ENCODE measurements around the gene TAAR8.
"Not testable (repeated sequence)": the region's sequence is repeated elsewhere in the genome, so short reads cannot be mapped to it uniquely, and the experiment has no call there.

Gene TAAR8

DNA sequence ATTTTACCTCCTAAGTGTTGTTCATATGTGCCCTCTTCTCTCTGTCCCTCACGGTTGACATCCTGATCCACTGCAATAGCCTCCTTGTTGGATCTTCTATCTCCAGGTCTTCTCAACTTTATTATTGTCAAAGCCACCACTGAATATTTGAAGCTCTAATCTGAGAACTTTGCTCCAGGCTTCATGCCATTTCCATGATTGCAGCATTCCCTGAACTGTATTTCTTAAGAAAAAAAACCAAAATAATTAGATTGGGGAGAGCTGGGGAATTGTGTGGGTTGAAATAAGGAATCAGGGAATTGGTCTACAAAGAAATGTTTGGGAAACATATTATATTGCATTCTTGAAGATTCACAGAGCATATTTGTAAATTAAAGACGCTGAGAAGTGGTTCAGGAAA lies 37.1 kb upstream of the TAAR8 start:
- no peaks in the 10 kb centered on the region for H3K9me3 ChIP-seq (ENCODE audit: control insufficient read depth in 1 of 2, low read length in 2 of 2)
- no peaks in the 10 kb centered on the region for H3K27me3 ChIP-seq (ENCODE audit: low read depth, low read length)
- H3K4me1 ChIP-seq (ENCODE audit: control insufficient read depth in 1 of 2, insufficient read depth in 2 of 2, low read length in 2 of 2) = peaks cover 9 to 11% of the 10 kb centered on the region in 2 donors
- H3K4me3 ChIP-seq (ENCODE audit: low read depth in 1 of 2, low read length in 2 of 2) = no peak overlapping the region
- no peaks in the 10 kb centered on the region for H3K36me3 ChIP-seq (ENCODE audit: control insufficient read depth in 1 of 2, insufficient read depth in 2 of 2, low read length in 2 of 2)
- H3K27ac ChIP-seq (ENCODE audit: low read length) = no peak overlapping the region

DNA sequence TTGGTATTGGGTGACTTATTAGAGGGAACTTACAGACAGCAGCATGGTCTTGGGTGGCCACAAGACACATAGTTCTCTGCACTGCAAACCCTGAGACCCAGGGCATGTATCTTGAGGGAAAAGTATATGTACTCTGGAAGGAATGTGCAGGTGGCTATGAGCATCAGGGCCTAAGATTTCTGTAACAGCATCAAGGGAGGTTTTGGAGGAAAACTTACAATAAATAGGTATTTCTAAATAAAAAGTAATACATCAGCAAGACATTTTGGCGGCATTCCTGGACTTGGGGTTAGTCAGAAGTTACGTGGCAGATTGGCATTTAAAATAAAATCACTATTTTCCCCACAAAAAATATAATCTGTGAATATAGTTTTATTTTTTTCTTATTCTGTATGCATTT lies 31.5 kb upstream of the TAAR8 start:
- Histone ChIP-seq H3K4me3 (ENCODE audit: low read depth in 1 of 2, low read length in 2 of 2) (no peak overlapping the region), H3K36me3 (ENCODE audit: control insufficient read depth in 1 of 2, insufficient read depth in 2 of 2, low read length in 2 of 2) (no peaks in the 10 kb centered on the region), H3K27ac (ENCODE audit: low read length) (no peak overlapping the region), H3K9me3 (ENCODE audit: control insufficient read depth in 1 of 2, low read length in 2 of 2) (no peaks in the 10 kb centered on the region), H3K4me1 (ENCODE audit: control insufficient read depth in 1 of 2, insufficient read depth in 2 of 2, low read length in 2 of 2) (no peaks in the 10 kb centered on the region), H3K27me3 (ENCODE audit: low read depth, low read length) (no peaks in the 10 kb centered on the region)

DNA sequence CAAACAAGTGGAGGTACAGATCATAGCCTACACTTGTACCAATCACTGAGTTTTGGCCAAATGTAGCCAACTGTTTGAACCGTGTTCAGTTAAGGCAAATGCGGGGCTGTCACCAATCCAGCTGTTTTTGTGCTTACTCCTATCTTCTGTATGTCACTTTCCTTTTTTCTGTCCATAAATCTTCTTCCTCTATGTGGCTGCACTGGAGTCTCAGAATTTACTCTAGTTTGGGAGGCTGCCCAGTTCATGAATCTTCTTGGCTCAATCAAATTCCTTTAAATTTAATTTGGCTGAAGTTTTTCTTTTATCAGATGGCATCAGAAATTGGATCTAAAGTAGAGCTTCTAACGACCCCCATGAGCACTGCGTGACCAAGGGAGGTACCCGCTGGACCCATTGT lies 27.8 kb upstream of the TAAR8 start:
- Histone ChIP-seq H3K27ac (ENCODE audit: low read length) (no peak overlapping the region), H3K9me3 (ENCODE audit: control insufficient read depth in 1 of 2, low read length in 2 of 2) (no peaks in the 10 kb centered on the region), H3K4me1 (ENCODE audit: control insufficient read depth in 1 of 2, insufficient read depth in 2 of 2, low read length in 2 of 2) (no peaks in the 10 kb centered on the region), H3K27me3 (ENCODE audit: low read depth, low read length) (no peaks in the 10 kb centered on the region), H3K36me3 (ENCODE audit: control insufficient read depth in 1 of 2, insufficient read depth in 2 of 2, low read length in 2 of 2) (no peaks in the 10 kb centered on the region), H3K4me3 (ENCODE audit: low read depth in 1 of 2, low read length in 2 of 2) (no peak overlapping the region)

DNA sequence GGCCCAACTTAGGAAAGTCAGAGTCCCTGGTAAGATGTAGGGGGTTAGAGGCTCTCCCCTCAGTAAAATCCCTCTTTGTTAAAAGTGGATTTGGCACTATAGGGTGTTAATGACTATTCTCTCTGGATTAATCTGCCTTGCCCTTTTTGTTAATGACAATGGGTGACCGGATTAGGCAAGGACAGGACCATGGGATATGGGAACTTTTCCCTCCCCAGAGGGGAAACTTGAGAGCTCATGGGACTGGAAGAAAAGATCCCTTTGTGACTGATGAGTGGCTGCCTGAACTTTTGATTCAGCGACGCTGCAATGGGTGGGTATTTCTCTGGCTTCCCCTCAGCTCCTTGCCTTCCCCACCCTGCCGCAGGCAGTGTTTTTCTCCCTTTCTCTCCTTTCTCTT lies 26.6 kb upstream of the TAAR8 start:
- Histone ChIP-seq H3K27me3 (ENCODE audit: low read depth, low read length) (no peaks in the 10 kb centered on the region), H3K4me1 (ENCODE audit: control insufficient read depth in 1 of 2, insufficient read depth in 2 of 2, low read length in 2 of 2) (no peaks in the 10 kb centered on the region), H3K4me3 (ENCODE audit: low read depth in 1 of 2, low read length in 2 of 2) (no peak overlapping the region), H3K27ac (ENCODE audit: low read length) (no peak overlapping the region), H3K36me3 (ENCODE audit: control insufficient read depth in 1 of 2, insufficient read depth in 2 of 2, low read length in 2 of 2) (no peaks in the 10 kb centered on the region), H3K9me3 (ENCODE audit: control insufficient read depth in 1 of 2, low read length in 2 of 2) (no peaks in the 10 kb centered on the region)

DNA sequence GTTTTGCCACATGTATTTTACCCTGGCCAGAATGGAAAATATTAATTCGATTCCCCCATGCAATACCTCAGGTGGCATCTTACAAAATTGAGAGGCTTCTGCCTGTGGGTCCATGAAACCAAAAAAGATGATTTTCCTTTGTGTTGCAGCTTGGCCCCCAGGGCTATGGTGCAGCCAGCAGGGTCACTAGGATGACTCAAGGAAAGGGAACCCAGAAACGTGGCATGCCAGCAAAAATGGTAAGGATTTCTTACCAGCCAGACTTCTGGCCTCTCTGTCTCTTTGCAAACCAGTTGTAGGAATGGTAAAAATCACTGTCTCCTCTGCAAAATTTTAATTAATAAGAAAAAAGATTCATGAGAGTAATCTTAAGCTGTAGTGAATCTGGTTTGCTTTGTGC lies 26.0 kb upstream of the TAAR8 start:
- no peaks in the 10 kb centered on the region for H3K36me3 ChIP-seq (ENCODE audit: control insufficient read depth in 1 of 2, insufficient read depth in 2 of 2, low read length in 2 of 2)
- no peaks in the 10 kb centered on the region for H3K27me3 ChIP-seq (ENCODE audit: low read depth, low read length)
- H3K9me3 ChIP-seq (ENCODE audit: control insufficient read depth in 1 of 2, low read length in 2 of 2) = no peaks in the 10 kb centered on the region
- no peak overlapping the region for H3K4me3 ChIP-seq (ENCODE audit: low read depth in 1 of 2, low read length in 2 of 2)
- no peaks in the 10 kb centered on the region for H3K4me1 ChIP-seq (ENCODE audit: control insufficient read depth in 1 of 2, insufficient read depth in 2 of 2, low read length in 2 of 2)
- no peak overlapping the region for H3K27ac ChIP-seq (ENCODE audit: low read length)

DNA sequence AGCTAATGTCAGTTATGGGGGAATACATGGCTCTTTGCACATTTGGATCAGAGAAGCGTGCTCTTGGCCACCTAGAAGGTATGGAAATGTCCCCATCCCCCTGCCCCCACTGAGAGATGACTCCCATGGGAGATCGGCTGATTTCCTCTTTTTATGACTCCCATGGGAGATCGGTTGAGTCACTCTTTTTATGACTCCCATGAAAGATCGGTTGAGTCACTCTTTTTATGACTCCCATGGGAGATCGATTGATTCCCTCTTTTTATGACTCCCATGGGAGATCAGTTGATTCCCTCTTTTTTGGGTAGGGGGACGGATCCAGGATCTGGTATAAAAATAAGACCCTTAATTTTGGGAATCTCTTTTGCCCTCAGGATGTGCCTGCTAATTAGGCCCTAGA lies 24.7 kb upstream of the TAAR8 start:
- Histone ChIP-seq H3K36me3 (ENCODE audit: control insufficient read depth in 1 of 2, insufficient read depth in 2 of 2, low read length in 2 of 2) (no peaks in the 10 kb centered on the region), H3K9me3 (ENCODE audit: control insufficient read depth in 1 of 2, low read length in 2 of 2) (no peaks in the 10 kb centered on the region), H3K4me3 (ENCODE audit: low read depth in 1 of 2, low read length in 2 of 2) (no peak overlapping the region), H3K4me1 (ENCODE audit: control insufficient read depth in 1 of 2, insufficient read depth in 2 of 2, low read length in 2 of 2) (no peaks in the 10 kb centered on the region), H3K27ac (ENCODE audit: low read length) (no peak overlapping the region), H3K27me3 (ENCODE audit: low read depth, low read length) (no peaks in the 10 kb centered on the region)

DNA sequence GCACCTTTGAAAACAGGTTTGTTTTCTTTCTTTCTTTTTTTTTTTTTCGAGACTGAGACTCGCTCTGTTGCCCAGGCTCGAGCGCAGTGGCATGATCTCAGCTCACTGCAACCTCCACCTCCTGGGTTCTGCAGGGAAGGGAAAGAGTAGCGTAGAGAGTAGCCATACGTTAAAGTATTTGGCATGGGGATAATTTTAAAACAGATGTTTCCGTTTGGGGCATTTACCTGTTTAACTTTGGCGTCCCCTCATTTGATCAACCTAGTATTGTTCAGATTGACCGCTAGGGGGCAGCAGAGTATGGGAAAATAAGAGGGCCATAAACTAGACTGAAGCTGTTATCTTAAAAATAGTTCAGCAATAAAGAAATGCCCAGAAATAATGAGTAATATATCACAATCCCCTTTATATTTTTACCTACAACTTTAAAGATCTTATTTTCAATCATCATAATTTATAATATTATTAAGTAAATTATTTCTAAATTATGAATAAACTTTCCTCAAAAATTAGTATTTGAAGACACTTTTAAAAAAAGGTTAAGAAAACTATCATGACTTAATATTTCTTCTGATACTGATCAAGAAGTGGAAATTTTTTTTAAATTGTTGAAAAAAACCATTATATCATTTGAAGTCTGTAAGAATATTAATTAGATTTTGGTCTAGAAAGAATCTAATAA lies 22.0 kb upstream of the TAAR8 start:
- Histone ChIP-seq H3K4me3 (ENCODE audit: low read depth in 1 of 2, low read length in 2 of 2) (peak overlapping the region in 1 of 2 donors; percentile 39), H3K4me1 (ENCODE audit: control insufficient read depth in 1 of 2, insufficient read depth in 2 of 2, low read length in 2 of 2) (no peaks in the 10 kb centered on the region), H3K27ac (ENCODE audit: low read length) (no peak overlapping the region), H3K9me3 (ENCODE audit: control insufficient read depth in 1 of 2, low read length in 2 of 2) (no peaks in the 10 kb centered on the region), H3K36me3 (ENCODE audit: control insufficient read depth in 1 of 2, insufficient read depth in 2 of 2, low read length in 2 of 2) (no peaks in the 10 kb centered on the region), H3K27me3 (ENCODE audit: low read depth, low read length) (no peaks in the 10 kb centered on the region)

DNA sequence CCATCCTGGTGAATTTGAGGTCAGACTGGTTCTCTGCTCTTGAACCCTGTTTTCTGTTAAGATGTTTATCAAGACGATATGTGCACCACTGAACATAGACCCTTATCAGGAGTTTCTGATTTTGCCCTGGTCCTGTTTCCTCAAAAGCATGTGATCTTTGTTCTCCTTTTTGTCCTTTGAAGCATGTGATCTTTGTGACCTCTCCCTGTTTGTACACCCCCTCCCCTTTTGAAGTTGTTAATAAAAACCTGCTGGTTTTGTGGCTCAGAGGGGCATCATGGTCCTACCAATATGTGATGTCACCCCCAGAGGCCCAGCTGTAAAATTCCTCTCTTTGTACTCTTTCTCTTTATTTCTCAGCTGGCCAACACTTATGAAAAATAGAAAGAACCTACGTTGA lies 17.9 kb upstream of the TAAR8 start:
- H3K27me3 ChIP-seq (ENCODE audit: low read depth, low read length); H3K4me3 ChIP-seq (ENCODE audit: low read depth in 1 of 2, low read length in 2 of 2); H3K9me3 ChIP-seq (ENCODE audit: control insufficient read depth in 1 of 2, low read length in 2 of 2); H3K36me3 ChIP-seq (ENCODE audit: control insufficient read depth in 1 of 2, insufficient read depth in 2 of 2, low read length in 2 of 2); H3K27ac ChIP-seq (ENCODE audit: low read length); H3K4me1 ChIP-seq (ENCODE audit: control insufficient read depth in 1 of 2, insufficient read depth in 2 of 2, low read length in 2 of 2): not testable (repeated sequence)

DNA sequence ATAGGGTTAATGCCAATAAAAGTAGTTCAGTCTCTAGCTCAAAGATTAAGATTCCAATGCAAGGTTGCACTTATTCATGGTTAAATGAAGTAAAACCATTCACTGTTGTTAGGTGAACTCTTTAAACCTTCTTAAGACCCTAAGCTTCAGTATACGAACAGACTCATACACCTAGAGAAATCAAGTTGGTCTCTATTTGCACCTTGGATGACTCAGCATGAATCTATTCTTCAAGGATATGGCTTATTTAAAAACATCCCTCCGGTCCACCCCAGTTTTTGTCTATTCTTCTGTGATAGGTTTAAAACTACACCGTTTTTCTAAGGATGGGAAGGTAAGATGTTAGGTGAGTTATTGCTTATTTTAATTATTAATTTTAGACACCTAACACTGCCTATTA lies 15.3 kb upstream of the TAAR8 start:
- H3K4me1 ChIP-seq (ENCODE audit: control insufficient read depth in 1 of 2, insufficient read depth in 2 of 2, low read length in 2 of 2) = no peaks in the 10 kb centered on the region
- H3K27ac ChIP-seq (ENCODE audit: low read length) = no peak overlapping the region
- H3K9me3 ChIP-seq (ENCODE audit: control insufficient read depth in 1 of 2, low read length in 2 of 2) = no peaks in the 10 kb centered on the region
- H3K36me3 ChIP-seq (ENCODE audit: control insufficient read depth in 1 of 2, insufficient read depth in 2 of 2, low read length in 2 of 2) = no peaks in the 10 kb centered on the region
- H3K27me3 ChIP-seq (ENCODE audit: low read depth, low read length) = no peaks in the 10 kb centered on the region
- no peak overlapping the region for H3K4me3 ChIP-seq (ENCODE audit: low read depth in 1 of 2, low read length in 2 of 2)

DNA sequence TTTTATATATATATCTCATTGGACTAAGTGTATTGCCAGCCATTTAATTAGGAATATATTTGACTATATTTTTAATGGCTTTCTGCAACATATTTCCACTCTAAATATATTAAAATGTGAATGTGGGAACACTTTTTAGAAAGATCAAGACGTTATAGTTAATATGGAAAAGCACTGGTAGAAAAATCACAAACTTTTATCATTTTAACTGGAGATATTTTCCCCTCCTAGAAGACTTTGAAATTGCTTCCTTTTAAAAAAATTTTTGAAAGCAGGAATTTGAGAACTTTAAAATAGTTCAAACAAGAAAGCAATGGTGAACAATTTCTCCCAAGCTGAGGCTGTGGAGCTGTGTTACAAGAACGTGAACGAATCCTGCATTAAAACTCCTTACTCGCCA lies 14.5 kb upstream of the TAAR8 start, which contains the start of gene TAAR9:
TSS of gene TAAR9 (plus strand) at position 301 of the 400 bp plus-strand sequence. CDS start at position 314, 13 bp downstream.
- no peaks in the 10 kb centered on the region for H3K9me3 ChIP-seq (ENCODE audit: control insufficient read depth in 1 of 2, low read length in 2 of 2)
- H3K27me3 ChIP-seq (ENCODE audit: low read depth, low read length) = no peaks in the 10 kb centered on the region
- H3K4me3 ChIP-seq (ENCODE audit: low read depth in 1 of 2, low read length in 2 of 2) = no peak within 1 kb of the TSS
- no peak within 1 kb of the TSS for H3K27ac ChIP-seq (ENCODE audit: low read length)
- H3K36me3 ChIP-seq (ENCODE audit: control insufficient read depth in 1 of 2, insufficient read depth in 2 of 2, low read length in 2 of 2) = no peaks in the 10 kb centered on the region
- no peaks in the 10 kb centered on the region for H3K4me1 ChIP-seq (ENCODE audit: control insufficient read depth in 1 of 2, insufficient read depth in 2 of 2, low read length in 2 of 2)

DNA sequence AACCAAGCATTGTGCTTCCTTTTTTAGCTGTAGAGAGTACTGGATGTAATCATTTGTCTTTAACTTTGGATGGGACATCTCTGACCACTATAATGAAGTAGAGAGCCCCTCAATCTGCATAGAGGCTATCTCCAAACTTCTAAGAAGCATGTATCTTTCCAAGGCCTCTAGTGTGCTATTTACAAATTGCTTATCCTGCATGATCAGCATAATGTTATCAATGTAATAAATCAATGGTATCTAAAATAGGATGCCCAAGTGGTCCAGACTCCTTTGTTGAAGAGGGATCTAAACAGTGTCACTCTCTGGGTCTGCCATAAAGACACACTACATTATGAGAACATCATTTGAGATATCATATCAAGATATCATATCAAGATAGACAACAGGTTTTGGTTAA lies 7.6 kb upstream of the TAAR8 start:
- no peaks in the 10 kb centered on the region for H3K4me1 ChIP-seq (ENCODE audit: control insufficient read depth in 1 of 2, insufficient read depth in 2 of 2, low read length in 2 of 2)
- H3K27ac ChIP-seq (ENCODE audit: low read length) = no peak overlapping the region
- H3K4me3 ChIP-seq (ENCODE audit: low read depth in 1 of 2, low read length in 2 of 2) = no peak overlapping the region
- H3K36me3 ChIP-seq (ENCODE audit: control insufficient read depth in 1 of 2, insufficient read depth in 2 of 2, low read length in 2 of 2) = no peaks in the 10 kb centered on the region
- H3K27me3 ChIP-seq (ENCODE audit: low read depth, low read length) = no peaks in the 10 kb centered on the region
- no peaks in the 10 kb centered on the region for H3K9me3 ChIP-seq (ENCODE audit: control insufficient read depth in 1 of 2, low read length in 2 of 2)

DNA sequence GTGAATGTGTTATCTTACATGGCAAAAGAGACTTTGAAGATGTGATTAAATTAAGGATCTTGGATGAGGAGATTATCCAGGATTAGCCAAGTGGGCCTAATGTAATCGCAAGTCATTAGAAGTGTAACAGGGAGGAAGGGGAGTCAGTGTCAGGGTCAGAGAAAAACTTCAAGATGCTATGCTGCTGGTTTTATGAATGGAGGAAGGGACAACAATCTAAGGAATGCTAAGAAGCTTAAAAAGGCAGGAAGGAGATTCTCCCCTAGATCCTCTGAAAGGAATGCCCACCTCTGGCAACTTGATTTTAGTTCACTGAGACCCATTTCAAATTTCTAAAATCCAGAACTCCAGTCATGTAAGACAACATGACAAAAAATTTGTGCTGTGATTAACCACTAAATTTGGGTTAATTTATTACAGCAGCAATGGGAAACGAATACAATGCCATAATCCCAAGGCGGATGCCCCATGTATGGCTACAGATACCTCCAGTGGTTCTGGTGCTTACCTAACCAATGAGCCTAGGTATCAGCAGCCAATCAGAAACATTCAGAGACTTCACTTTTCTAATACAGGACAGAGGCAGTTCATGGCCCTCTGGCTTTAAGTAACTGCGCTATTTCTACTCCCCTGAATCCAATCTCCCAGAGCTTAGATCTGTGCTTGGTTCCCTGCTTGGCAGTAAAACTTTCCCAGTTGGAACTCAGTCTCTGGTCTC lies 3.6 kb upstream of the TAAR8 start:
- H3K27me3 ChIP-seq (ENCODE audit: low read depth, low read length) = no peaks in the 10 kb centered on the region
- H3K4me1 ChIP-seq (ENCODE audit: control insufficient read depth in 1 of 2, insufficient read depth in 2 of 2, low read length in 2 of 2) = no peaks in the 10 kb centered on the region
- no peak overlapping the region for H3K27ac ChIP-seq (ENCODE audit: low read length)
- no peak overlapping the region for H3K4me3 ChIP-seq (ENCODE audit: low read depth in 1 of 2, low read length in 2 of 2)
- no peaks in the 10 kb centered on the region for H3K9me3 ChIP-seq (ENCODE audit: control insufficient read depth in 1 of 2, low read length in 2 of 2)
- no peaks in the 10 kb centered on the region for H3K36me3 ChIP-seq (ENCODE audit: control insufficient read depth in 1 of 2, insufficient read depth in 2 of 2, low read length in 2 of 2)

Measured in muscle layer of duodenum (tissue), 2 donors.